Measurements from ENCODE around the gene RAB37.

The RAB37 gene

GRCh38 chr17:74713171-74713755 is 23.8 kb upstream of the RAB37 start:
- no peaks in the 10 kb centered on the region for H3K9me3 ChIP-seq (ENCODE audit: severe bottlenecking)
- no peaks in the 10 kb centered on the region for H3K4me1 ChIP-seq (ENCODE audit: insufficient read depth, poor library complexity, severe bottlenecking)
- peaks cover 7% of the 10 kb centered on the region for H3K27me3 ChIP-seq (ENCODE audit: insufficient read depth, poor library complexity, severe bottlenecking)
- H3K36me3 ChIP-seq (ENCODE audit: low read depth), result no peaks in the 10 kb centered on the region
- H3K27ac ChIP-seq (ENCODE audit: poor library complexity, severe bottlenecking), result no peak overlapping the region
- no peak for DNase-seq (ENCODE audit: low spot score)
- TF ChIP-seq CTCF (IDR thresholded peaks at IDR 0.05; ENCODE audit: poor library complexity, severe bottlenecking), result no peak
- ATAC-seq (ENCODE audit: low read depth), result no peak
- no peak overlapping the region for H3K4me3 ChIP-seq (ENCODE audit: severe bottlenecking)

GRCh38 chr17:74715144-74715543 is 21.9 kb upstream of the RAB37 start:
- peaks cover 20% of the 10 kb centered on the region for H3K27me3 ChIP-seq (ENCODE audit: insufficient read depth, poor library complexity, severe bottlenecking)
- no peak overlapping the region for H3K4me3 ChIP-seq (ENCODE audit: severe bottlenecking)
- H3K9me3 ChIP-seq (ENCODE audit: severe bottlenecking), result no peaks in the 10 kb centered on the region
- ATAC-seq (ENCODE audit: low read depth) (no peak), DNase-seq (ENCODE audit: low spot score) (no peak)
- no peaks in the 10 kb centered on the region for H3K36me3 ChIP-seq (ENCODE audit: low read depth)
- TF ChIP-seq CTCF (IDR thresholded peaks at IDR 0.05; ENCODE audit: poor library complexity, severe bottlenecking), result no peak
- H3K4me1 ChIP-seq (ENCODE audit: insufficient read depth, poor library complexity, severe bottlenecking), result no peaks in the 10 kb centered on the region
- H3K27ac ChIP-seq (ENCODE audit: poor library complexity, severe bottlenecking), result no peak overlapping the region

GRCh38 chr17:74720506-74720905 is 16.6 kb upstream of the RAB37 start:
- no peak overlapping the region for H3K4me3 ChIP-seq (ENCODE audit: severe bottlenecking)
- no peak for TF ChIP-seq CTCF (IDR thresholded peaks at IDR 0.05; ENCODE audit: poor library complexity, severe bottlenecking)

GRCh38 chr17:74722782-74723181 is 14.3 kb upstream of the RAB37 start:
- H3K4me1 ChIP-seq (ENCODE audit: insufficient read depth, poor library complexity, severe bottlenecking), result no peaks in the 10 kb centered on the region
- H3K4me3 ChIP-seq (ENCODE audit: severe bottlenecking), result no peak overlapping the region
- no peak overlapping the region for H3K27ac ChIP-seq (ENCODE audit: poor library complexity, severe bottlenecking)
- peaks cover 17% of the 10 kb centered on the region for H3K27me3 ChIP-seq (ENCODE audit: insufficient read depth, poor library complexity, severe bottlenecking)
- no peak for DNase-seq (ENCODE audit: low spot score)
- no peaks in the 10 kb centered on the region for H3K36me3 ChIP-seq (ENCODE audit: low read depth)
- no peak for ATAC-seq (ENCODE audit: low read depth)
- no peaks in the 10 kb centered on the region for H3K9me3 ChIP-seq (ENCODE audit: severe bottlenecking)
- no peak for TF ChIP-seq CTCF (IDR thresholded peaks at IDR 0.05; ENCODE audit: poor library complexity, severe bottlenecking)

More at GRCh38 chr17:74720506-74720905, 16.6 kb upstream of the RAB37 start:
- DNase-seq (ENCODE audit: low spot score), result no peak
- no peak overlapping the region for H3K27ac ChIP-seq (ENCODE audit: poor library complexity, severe bottlenecking)
- no peak for ATAC-seq (ENCODE audit: low read depth)
- H3K27me3 ChIP-seq (ENCODE audit: insufficient read depth, poor library complexity, severe bottlenecking), result peaks cover 20% of the 10 kb centered on the region
- no peaks in the 10 kb centered on the region for H3K9me3 ChIP-seq (ENCODE audit: severe bottlenecking)
- H3K4me1 ChIP-seq (ENCODE audit: insufficient read depth, poor library complexity, severe bottlenecking), result no peaks in the 10 kb centered on the region
- H3K36me3 ChIP-seq (ENCODE audit: low read depth), result no peaks in the 10 kb centered on the region

GRCh38 chr17:74723891-74724290 is 13.2 kb upstream of the RAB37 start:
- no peaks in the 10 kb centered on the region for H3K4me1 ChIP-seq (ENCODE audit: insufficient read depth, poor library complexity, severe bottlenecking)
- DNase-seq (ENCODE audit: low spot score), result no peak
- H3K27me3 ChIP-seq (ENCODE audit: insufficient read depth, poor library complexity, severe bottlenecking), result peaks cover 7% of the 10 kb centered on the region
- no peak for ATAC-seq (ENCODE audit: low read depth)
- H3K27ac ChIP-seq (ENCODE audit: poor library complexity, severe bottlenecking), result no peak overlapping the region
- H3K36me3 ChIP-seq (ENCODE audit: low read depth), result no peaks in the 10 kb centered on the region
- no peak overlapping the region for H3K4me3 ChIP-seq (ENCODE audit: severe bottlenecking)
- no peaks in the 10 kb centered on the region for H3K9me3 ChIP-seq (ENCODE audit: severe bottlenecking)
- no peak for TF ChIP-seq CTCF (IDR thresholded peaks at IDR 0.05; ENCODE audit: poor library complexity, severe bottlenecking)
